Rectal smooth muscle tissue (tissue), 1 donor: ENCODE results near the gene ARL15.

Experiments used
- H3K27ac ChIP-seq: one replicate; pipeline ENCODE4 v1.7.0; 2013; ENCODE audit warnings: low read depth, low read length, inconsistent platforms
- H3K27me3 ChIP-seq: one replicate; pipeline ENCODE4 v1.7.0; 2013; ENCODE audit warnings: low read length; ENCODE audit not compliant: control insufficient read depth, insufficient read depth
- H3K36me3 ChIP-seq: one replicate; pipeline ENCODE4 v1.7.0; 2013; ENCODE audit warnings: low read length; ENCODE audit not compliant: control insufficient read depth, insufficient read depth
- H3K4me1 ChIP-seq: one replicate; pipeline ENCODE4 v1.7.0; 2013; ENCODE audit warnings: low read length; ENCODE audit not compliant: control insufficient read depth, insufficient read depth
- H3K4me3 ChIP-seq: one replicate; pipeline ENCODE4 v1.7.0; 2013; ENCODE audit warnings: low read length
- H3K9ac ChIP-seq: one replicate; pipeline ENCODE4 v1.7.0; 2013; ENCODE audit warnings: low read length

The ARL15 gene

DNA sequence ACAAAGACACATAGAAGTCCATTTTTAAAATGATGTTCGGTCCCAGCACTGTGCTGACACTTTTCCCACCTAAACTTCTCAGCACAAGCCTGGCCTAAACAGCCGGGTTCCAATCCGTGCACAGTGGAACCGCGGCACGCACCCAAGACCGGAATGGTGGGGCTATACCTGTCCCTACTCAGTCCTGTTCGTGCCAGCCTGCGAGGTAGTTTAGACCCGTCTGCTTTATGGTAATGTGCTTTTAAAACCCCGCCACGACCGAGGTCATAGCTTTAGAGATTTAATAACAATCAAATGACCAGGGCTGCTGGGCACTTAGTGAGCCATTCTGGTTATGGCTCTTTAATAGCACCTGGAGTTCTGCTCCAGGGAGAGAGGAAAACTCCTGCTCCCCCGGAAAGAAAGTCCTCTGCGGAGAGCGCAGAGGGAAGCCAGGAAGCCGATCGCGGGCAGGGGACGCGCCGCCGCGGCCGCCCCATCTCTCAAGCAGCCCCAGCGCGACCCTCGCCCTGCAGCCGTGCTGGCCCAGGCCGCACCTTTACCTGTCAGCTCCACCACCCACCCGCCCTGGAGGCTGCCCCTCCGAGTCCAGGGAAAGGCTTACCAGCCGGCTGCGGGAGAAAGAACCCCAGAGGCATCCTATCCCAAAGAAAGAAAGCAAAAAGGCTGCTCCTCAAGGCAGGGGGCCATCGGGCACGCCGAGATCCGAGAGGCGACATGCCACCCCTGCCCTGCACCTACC lies 511 bp downstream of the ARL15 start:
- peak overlapping the region; percentile 91 for H3K9ac ChIP-seq
- peaks cover 5% of the 10 kb centered on the region for H3K4me1 ChIP-seq
- no peaks in the 10 kb centered on the region for H3K36me3 ChIP-seq
- peak overlapping the region; percentile 99 for H3K4me3 ChIP-seq
- H3K27ac ChIP-seq: peak overlapping the region; percentile 90
- H3K27me3 ChIP-seq: no peaks in the 10 kb centered on the region

DNA sequence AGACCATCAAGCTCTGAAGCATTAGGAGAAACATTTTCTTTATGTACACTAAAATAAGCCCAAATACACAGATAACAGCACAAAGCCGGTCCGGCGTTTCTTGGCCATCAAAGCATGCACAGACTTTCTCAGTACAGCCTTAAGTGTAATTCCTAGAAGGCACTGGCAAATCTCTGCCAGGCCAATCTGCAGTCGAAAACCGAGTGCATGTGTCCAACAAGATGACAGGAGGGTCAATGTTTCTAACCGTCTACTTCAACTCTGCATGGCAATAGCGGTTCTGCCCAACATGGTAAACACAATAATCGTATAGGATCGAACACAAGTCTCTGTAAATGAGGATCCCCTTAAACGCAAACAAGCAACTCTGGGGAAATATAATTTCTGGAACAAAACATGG lies 1.1 kb downstream of the ARL15 start:
- Histone ChIP-seq H3K4me1 (peaks cover 5% of the 10 kb centered on the region), H3K4me3 (peak overlapping the region; percentile 99), H3K9ac (no peak overlapping the region), H3K27me3 (no peaks in the 10 kb centered on the region), H3K36me3 (no peaks in the 10 kb centered on the region), H3K27ac (no peak overlapping the region)

DNA sequence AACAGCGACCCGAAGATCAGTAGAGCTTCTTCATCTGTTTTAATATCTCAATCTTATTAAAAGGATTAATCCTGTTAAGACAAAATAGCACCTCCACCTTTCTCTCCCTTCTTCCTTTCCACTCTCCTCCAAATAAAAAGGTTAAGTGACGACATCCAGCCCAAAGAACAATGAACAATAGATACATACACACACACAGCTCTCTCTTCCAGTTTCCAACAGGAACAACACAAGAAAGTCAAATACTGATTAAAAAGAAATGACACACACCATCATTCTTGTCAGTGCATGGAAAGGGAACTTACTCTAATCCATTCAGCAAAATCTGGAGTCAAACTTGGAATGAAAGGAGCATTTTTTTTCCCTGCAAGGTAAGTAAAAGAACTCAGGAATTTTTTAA lies 2.8 kb downstream of the ARL15 start:
- H3K27ac ChIP-seq: no peak overlapping the region

GRCh38 chr5:54306893-54307292 lies 3.5 kb downstream of the ARL15 start:
- H3K27me3 ChIP-seq: no peaks in the 10 kb centered on the region
- H3K4me3 ChIP-seq: no peak overlapping the region
- no peak overlapping the region for H3K27ac ChIP-seq
- no peak overlapping the region for H3K9ac ChIP-seq
- peaks cover 5% of the 10 kb centered on the region for H3K4me1 ChIP-seq
- no peaks in the 10 kb centered on the region for H3K36me3 ChIP-seq

More for the DNA sequence above, 2.8 kb downstream of the ARL15 start:
- H3K27me3 ChIP-seq: no peaks in the 10 kb centered on the region
- peaks cover 5% of the 10 kb centered on the region for H3K4me1 ChIP-seq
- no peak overlapping the region for H3K4me3 ChIP-seq
- no peak overlapping the region for H3K9ac ChIP-seq
- H3K36me3 ChIP-seq: no peaks in the 10 kb centered on the region

- Histone ChIP-seq H3K9ac (no peak overlapping the region), H3K4me3 (no peak overlapping the region), H3K27me3 (no peaks in the 10 kb centered on the region), H3K4me1 (peaks cover 5% of the 10 kb centered on the region), H3K27ac (no peak overlapping the region), H3K36me3 (no peaks in the 10 kb centered on the region)
Observed at GRCh38 chr5:54305737-54306136, 4.6 kb downstream of the ARL15 start.

DNA sequence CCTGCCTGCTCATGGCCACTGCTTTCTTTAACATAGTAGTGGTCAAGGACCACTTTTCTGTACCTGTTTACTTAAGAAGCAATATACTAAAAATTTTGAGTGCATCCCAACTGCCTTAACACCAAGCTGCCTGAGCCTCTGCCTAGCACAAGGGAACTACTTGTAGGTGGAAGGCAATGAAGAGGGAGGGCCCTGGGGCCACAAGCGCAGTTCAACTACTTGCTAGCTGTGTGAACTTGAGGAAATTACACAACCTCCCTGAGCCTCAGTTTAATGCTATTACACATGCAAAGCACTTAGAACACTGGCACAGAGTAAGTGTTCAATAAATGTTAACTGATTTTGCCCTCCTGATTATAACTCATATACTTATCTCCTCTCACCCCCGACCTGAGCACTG lies 6.3 kb downstream of the ARL15 start:
- Histone ChIP-seq H3K9ac (no peak overlapping the region), H3K4me3 (no peak overlapping the region), H3K4me1 (peaks cover under 1% of the 10 kb centered on the region), H3K27me3 (no peaks in the 10 kb centered on the region), H3K27ac (no peak overlapping the region), H3K36me3 (no peaks in the 10 kb centered on the region)

DNA sequence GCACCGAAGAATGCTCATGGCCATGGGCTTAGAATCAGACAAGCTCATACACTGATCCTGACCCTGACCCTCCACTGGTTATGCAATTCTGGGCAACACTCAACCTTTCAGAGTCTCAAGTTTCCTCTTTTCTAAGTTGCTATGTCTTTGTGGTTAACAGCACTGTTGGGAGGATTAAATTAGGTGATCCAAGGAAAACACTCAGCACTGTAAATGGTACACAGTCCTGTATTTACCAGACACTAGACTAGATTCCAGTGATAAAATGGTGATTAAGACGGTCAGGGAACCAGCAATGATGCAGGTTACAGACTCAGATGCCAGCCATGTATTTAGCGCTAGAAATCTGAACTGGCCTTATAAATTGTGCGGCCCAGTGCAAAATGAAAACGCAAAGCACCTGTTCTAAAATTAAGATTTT lies 8.1 kb downstream of the ARL15 start:
- no peaks in the 10 kb centered on the region for H3K36me3 ChIP-seq
- no peaks in the 10 kb centered on the region for H3K4me1 ChIP-seq
- H3K4me3 ChIP-seq: no peak overlapping the region
- no peaks in the 10 kb centered on the region for H3K27me3 ChIP-seq
- H3K9ac ChIP-seq: no peak overlapping the region
- no peak overlapping the region for H3K27ac ChIP-seq

DNA sequence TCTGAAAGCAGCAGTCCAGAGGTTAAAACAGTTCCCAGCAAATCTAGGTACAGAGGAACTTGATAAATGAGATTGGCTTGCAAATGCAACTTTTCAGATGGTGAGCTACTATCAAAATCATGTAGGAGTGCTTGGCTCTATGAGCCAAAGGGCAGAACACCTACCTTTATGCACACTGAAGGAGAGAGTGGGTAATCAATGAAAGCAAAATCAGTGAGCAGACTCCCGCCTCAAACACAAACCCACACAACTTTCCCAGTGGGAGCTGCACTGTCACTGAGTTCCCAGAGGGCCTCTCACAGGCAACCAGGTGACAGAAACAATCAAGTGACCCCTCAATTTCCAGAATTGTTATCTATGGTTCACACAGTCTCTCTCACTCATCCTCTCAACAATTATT lies 8.5 kb downstream of the ARL15 start:
- no peak overlapping the region for H3K4me3 ChIP-seq
- H3K27ac ChIP-seq: no peak overlapping the region
- no peaks in the 10 kb centered on the region for H3K36me3 ChIP-seq
- H3K9ac ChIP-seq: no peak overlapping the region
- H3K27me3 ChIP-seq: no peaks in the 10 kb centered on the region
- no peaks in the 10 kb centered on the region for H3K4me1 ChIP-seq

DNA sequence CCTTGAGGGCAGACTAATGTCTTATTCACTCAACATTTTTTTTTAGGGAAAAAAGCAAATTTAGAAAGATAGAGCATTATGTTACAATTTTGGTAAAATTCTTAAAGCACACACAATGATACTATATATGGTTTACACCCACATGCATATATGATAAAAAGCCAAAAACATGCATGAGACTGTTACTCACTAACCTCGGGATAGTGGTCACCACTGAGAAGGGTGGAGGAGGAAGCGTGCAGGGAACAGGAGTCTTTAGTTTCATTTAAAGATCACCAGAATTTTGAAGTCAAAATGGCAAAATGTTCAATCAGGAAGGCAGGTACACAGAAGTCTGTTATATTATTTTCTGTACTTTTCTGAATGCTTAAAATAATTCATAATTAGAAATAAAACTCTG lies 9.2 kb downstream of the ARL15 start:
- no peak overlapping the region for H3K27ac ChIP-seq
- no peaks in the 10 kb centered on the region for H3K4me1 ChIP-seq
- H3K27me3 ChIP-seq: no peaks in the 10 kb centered on the region
- no peaks in the 10 kb centered on the region for H3K36me3 ChIP-seq
- H3K9ac ChIP-seq: no peak overlapping the region
- no peak overlapping the region for H3K4me3 ChIP-seq

GRCh38 chr5:54298947-54299346 lies 11.4 kb downstream of the ARL15 start:
- Histone ChIP-seq H3K36me3 (no peaks in the 10 kb centered on the region), H3K4me3 (no peak overlapping the region), H3K27ac (no peak overlapping the region), H3K27me3 (no peaks in the 10 kb centered on the region), H3K4me1 (no peaks in the 10 kb centered on the region), H3K9ac (no peak overlapping the region)

- no peaks in the 10 kb centered on the region for H3K4me1 ChIP-seq
- no peaks in the 10 kb centered on the region for H3K27me3 ChIP-seq
- no peak overlapping the region for H3K27ac ChIP-seq
- no peak overlapping the region for H3K9ac ChIP-seq
- no peak overlapping the region for H3K4me3 ChIP-seq
- H3K36me3 ChIP-seq: no peaks in the 10 kb centered on the region
Observed at GRCh38 chr5:54296386-54296785, 14.0 kb downstream of the ARL15 start.

DNA sequence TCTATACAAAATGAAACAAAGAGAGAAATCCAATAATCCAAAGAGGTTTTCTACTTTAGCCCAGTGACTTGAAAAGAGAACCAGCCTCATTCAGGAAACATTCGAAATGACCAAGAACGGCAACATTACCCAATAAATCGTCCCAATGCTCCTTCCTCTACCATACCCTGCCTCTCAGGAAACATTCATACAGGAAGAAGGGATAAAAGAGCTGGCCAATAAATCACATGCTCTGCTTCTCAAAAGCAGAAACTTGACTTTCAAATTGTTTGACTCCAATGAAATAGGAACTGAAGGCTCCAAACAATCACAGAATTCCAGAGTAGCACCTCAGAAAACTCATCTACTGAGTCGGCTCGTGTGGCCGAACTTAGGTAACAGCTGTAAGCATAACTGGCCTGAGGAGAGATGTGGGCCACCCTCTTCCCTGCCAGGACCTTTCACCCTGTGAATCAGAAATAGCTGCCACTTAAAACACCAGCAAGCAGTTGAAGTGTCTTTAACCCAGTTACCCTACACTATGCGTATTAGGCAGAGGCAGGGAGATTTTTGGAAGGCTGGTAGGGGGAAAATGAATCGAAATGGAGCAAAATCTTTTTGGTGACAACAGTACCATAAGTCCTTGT lies 14.6 kb downstream of the ARL15 start:
- Histone ChIP-seq H3K4me1 (no peaks in the 10 kb centered on the region), H3K36me3 (no peaks in the 10 kb centered on the region), H3K27ac (no peak overlapping the region), H3K27me3 (no peaks in the 10 kb centered on the region), H3K9ac (no peak overlapping the region), H3K4me3 (no peak overlapping the region)

- no peaks in the 10 kb centered on the region for H3K4me1 ChIP-seq
- no peaks in the 10 kb centered on the region for H3K27me3 ChIP-seq
- H3K9ac ChIP-seq: no peak overlapping the region
- no peak overlapping the region for H3K27ac ChIP-seq
- H3K36me3 ChIP-seq: no peaks in the 10 kb centered on the region
- H3K4me3 ChIP-seq: no peak overlapping the region
Observed at GRCh38 chr5:54294097-54294667, 16.2 kb downstream of the ARL15 start.
